Fibroblast of the aortic adventitia (primary cell): Measurements from ENCODE around the gene NKD1. TPM values are rescaled to one million over a fixed set of nuclear protein-coding genes. Genes with fewer than 3 reads are reported as not detected.
A peak's percentile ranks its signal among the peaks of the same experiment; 100 is the strongest.

ENCODE experiments used
- DNase-seq: peaks from one replicate; pipeline ENCODE4 v3.0.0-alpha.2; 2010; ENCODE audit warnings: low read depth
- H3K4me3 ChIP-seq: 2 replicates; pipeline ENCODE4 v1.5.1; 2011; ENCODE audit warnings: low read depth, mild to moderate bottlenecking, control low read depth, low read length, moderate library complexity
- total RNA-seq: library from RNA; depleted of rRNA; stranded (reverse); fragments of >200 nt; gene quantifications from 2 replicates; pipeline ENCODE4 v1.2.3, GENCODE V29; 2012; ENCODE audit warnings: low replicate concordance
- TF ChIP-seq, protein P1 (sequence below): IDR thresholded peaks from 2 replicates; pipeline ENCODE4 v1.5.1; 2011; ENCODE audit warnings: mild to moderate bottlenecking, low read length, control low read depth, inconsistent platforms; ENCODE audit not compliant: insufficient read depth

NKD1 gene, protein sequence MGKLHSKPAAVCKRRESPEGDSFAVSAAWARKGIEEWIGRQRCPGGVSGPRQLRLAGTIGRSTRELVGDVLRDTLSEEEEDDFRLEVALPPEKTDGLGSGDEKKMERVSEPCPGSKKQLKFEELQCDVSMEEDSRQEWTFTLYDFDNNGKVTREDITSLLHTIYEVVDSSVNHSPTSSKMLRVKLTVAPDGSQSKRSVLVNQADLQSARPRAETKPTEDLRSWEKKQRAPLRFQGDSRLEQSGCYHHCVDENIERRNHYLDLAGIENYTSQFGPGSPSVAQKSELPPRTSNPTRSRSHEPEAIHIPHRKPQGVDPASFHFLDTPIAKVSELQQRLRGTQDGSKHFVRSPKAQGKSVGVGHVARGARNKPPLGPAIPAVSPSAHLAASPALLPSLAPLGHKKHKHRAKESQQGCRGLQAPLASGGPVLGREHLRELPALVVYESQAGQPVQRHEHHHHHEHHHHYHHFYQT
- total RNA-seq: 0.09 TPM in 1 of 2 replicates, not detected in the other

- TF ChIP-seq, protein P1, sequence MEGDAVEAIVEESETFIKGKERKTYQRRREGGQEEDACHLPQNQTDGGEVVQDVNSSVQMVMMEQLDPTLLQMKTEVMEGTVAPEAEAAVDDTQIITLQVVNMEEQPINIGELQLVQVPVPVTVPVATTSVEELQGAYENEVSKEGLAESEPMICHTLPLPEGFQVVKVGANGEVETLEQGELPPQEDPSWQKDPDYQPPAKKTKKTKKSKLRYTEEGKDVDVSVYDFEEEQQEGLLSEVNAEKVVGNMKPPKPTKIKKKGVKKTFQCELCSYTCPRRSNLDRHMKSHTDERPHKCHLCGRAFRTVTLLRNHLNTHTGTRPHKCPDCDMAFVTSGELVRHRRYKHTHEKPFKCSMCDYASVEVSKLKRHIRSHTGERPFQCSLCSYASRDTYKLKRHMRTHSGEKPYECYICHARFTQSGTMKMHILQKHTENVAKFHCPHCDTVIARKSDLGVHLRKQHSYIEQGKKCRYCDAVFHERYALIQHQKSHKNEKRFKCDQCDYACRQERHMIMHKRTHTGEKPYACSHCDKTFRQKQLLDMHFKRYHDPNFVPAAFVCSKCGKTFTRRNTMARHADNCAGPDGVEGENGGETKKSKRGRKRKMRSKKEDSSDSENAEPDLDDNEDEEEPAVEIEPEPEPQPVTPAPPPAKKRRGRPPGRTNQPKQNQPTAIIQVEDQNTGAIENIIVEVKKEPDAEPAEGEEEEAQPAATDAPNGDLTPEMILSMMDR: no peak
- peak; percentile 11 for DNase-seq
- peak within 1 kb of the TSS; percentile 66 for H3K4me3 ChIP-seq
Measured at GRCh38 chr16:50548125-50548908, at the start of gene NKD1. Gene NKD1, plus strand, starts transcription at chr16:50548396. Its CDS starts 158 bp downstream, at chr16:50548554.

- no peak for DNase-seq
- TF ChIP-seq, protein P1: no peak
- H3K4me3 ChIP-seq: no peak overlapping the region
Measured at GRCh38 chr16:50498431-50499155, 49.6 kb upstream of the NKD1 start.

DNA sequence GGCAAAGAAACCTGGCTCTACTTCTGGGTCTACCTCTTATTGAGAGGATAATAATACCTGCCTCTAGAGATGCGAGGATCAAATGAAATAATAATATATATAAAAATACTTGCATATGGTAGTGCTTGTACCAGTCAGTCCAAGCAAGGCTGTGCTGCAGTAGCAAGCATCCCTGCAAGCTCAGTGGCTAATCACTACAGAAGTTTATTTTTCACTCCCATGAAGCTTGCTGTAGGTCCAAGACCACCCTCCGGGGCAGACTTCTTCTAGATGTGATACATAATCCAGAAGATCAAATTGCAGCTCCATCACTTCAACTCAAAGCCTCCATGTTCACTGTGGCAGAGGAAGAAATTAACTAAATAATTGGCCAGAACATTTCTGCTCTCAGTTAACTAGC is 48.9 kb upstream of the NKD1 start:
- no peak for DNase-seq
- TF ChIP-seq, protein P1: no peak
- no peak overlapping the region for H3K4me3 ChIP-seq

DNA sequence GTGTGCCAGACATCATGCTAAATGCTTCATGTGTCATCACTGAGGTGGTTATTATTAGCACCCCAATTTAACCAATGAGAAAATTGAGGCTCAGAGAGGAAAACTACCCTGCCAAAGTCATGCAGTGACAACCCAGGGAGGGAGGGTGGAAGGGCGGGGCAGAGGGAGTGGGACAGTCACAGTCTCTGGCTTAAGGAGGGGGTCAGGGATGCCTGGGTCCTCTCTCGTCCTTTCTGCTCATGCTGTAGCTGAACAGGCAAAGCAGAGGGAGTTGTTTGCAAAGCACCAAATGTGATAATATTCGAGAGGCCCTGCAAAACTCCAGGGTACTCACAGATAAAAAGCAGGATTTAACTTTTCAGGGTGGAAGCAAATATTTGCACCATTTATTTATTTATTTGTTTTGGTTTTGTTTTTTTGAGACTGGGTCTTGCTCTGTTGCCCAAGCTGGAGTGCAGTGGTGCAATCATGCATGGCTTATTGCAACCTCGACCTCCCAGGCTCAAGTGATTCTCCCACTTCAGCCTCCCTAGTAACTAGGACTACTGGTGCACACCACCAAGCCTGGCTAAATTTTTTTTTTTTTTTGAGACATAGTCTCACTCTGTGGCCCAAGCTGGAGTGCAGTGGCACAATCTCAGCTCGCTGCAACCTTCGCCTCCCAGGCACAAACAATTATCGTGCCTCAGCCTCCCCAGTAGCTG is 47.9 kb upstream of the NKD1 start:
- DNase-seq: no peak
- TF ChIP-seq, protein P1: no peak
- H3K4me3 ChIP-seq: no peak overlapping the region

DNA sequence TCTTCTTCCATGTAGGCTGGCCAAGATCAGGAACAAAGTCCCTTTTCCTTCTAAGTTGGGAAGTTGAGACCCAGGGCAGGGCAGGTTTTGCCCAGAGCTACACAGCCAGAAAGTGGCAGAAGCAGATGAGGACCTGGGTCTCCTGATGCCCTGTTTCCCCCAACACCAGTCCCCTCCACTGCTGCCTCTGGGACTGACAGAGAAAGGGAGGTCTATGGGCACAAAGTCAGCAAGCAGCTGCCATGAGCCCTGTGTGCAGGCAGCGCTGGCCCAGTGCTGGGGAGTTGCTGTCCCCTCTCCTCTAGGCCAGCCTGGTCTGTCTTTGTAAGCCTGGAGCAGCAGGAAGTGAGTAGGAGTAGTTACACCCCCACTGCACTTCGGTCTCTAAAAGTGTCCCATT is 46.9 kb upstream of the NKD1 start:
- DNase-seq: no peak
- H3K4me3 ChIP-seq: no peak overlapping the region
- TF ChIP-seq, protein P1: no peak
